GM06990 (cell line): ENCODE results near the gene PTPRM.

Experiments used
- DNase-seq: peaks from one replicate; pipeline ENCODE4 v3.0.0-alpha.2; 2011; ENCODE audit not compliant: insufficient read length; ENCODE audit errors: extremely low read depth
- H3K27me3 ChIP-seq: replicated peaks from 2 replicates; pipeline ENCODE4 v1.6.0; 2011; ENCODE audit warnings: low read length; ENCODE audit not compliant: control insufficient read depth, insufficient read depth
- H3K36me3 ChIP-seq: 2 replicates; pipeline ENCODE4 v1.5.1; 2011; ENCODE audit warnings: low read length; ENCODE audit not compliant: control insufficient read depth, insufficient read depth
- H3K4me3 ChIP-seq: replicated peaks from 2 replicates; pipeline ENCODE4 v1.5.1; 2011; ENCODE audit warnings: low read depth, mild to moderate bottlenecking, control low read depth, low read length
- CTCF ChIP-seq: IDR thresholded peaks from 2 replicates; pipeline ENCODE4 v1.5.1; 2011; ENCODE audit warnings: low read length, control low read depth, mild to moderate bottlenecking, inconsistent platforms; ENCODE audit not compliant: insufficient read depth, poor library complexity, severe bottlenecking

Gene PTPRM

DNA sequence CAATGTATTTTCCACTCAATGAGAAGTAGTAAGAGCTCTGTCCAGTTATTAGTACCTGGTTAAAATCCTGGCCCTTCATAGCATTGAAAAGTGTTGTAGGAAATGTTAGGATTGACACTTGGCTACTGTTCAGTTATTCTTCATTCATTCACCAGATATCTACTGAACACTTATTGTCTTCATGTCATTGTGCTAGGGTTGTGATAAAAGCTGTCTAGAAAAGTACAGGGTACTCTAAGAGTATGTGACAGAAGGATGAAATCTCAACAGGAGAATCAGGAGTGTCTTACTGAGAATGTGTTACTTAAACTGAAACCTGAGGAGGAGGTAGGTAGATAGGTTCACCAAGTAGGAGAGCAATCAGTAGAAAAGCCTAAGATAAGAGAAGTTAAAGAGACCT lies 530.3 kb downstream of the PTPRM start:
- no peak for TF ChIP-seq CTCF
- Histone ChIP-seq H3K27me3 (no peaks in the 10 kb centered on the region), H3K4me3 (no peak overlapping the region), H3K36me3 (no peaks in the 10 kb centered on the region)
- DNase-seq = no peak

- TF ChIP-seq CTCF = no peak
- Histone ChIP-seq H3K27me3 (no peaks in the 10 kb centered on the region), H3K4me3 (no peak overlapping the region), H3K36me3 (no peaks in the 10 kb centered on the region)
- DNase-seq = no peak
Observed at GRCh38 chr18:8097927-8098326, 530.8 kb downstream of the PTPRM start.

GRCh38 chr18:8106603-8107002 lies 539.5 kb downstream of the PTPRM start:
- H3K27me3 ChIP-seq = 0 out of 2 replicates have a peak, but pooled peaks cover 1% of the 10 kb centered on the region
- DNase-seq = no peak
- TF ChIP-seq CTCF = no peak
- H3K36me3 ChIP-seq = no peaks in the 10 kb centered on the region
- no peak overlapping the region for H3K4me3 ChIP-seq

DNA sequence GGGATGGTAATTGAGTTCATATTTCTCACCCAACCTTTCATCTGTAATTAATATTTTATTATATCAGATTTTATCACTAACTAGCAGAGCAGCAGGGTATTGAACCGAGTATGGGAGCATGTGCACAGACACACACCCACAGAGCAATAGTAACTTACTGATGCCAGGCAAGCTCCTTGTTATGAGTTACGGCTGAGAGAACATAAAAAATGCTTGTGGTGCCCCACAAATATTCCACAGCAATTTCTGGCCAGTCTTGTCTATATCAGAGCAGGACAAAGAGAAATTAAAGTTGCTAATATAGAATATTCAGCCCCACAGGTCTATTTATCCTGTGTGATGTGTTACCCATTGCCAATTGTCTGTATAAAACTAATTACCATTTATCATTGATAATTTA lies 540.3 kb downstream of the PTPRM start:
- DNase-seq = no peak
- Histone ChIP-seq H3K4me3 (no peak overlapping the region), H3K27me3 (0 out of 2 replicates have a peak, but pooled peaks cover 1% of the 10 kb centered on the region), H3K36me3 (no peaks in the 10 kb centered on the region)
- no peak for TF ChIP-seq CTCF

DNA sequence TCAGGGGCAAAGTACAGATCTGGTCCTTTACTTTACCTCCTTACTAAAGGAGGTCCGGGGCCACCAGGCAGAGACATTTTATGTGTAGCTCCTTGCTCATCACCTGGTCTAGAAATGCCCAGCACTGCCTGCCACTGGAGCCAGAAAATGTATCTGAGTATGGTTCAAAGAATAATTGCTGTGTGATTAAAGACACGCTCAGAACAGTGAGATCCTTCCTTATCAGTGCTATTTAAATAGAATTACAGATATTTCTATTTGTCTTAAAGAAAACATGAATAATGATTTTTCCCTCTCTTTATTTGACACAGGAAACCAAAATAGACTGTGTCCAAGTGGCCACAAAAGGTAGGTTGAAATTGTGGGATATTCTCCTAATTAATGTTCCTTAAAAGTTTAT lies 547.4 kb downstream of the PTPRM start:
- DNase-seq = no peak
- H3K36me3 ChIP-seq = no peaks in the 10 kb centered on the region
- TF ChIP-seq CTCF = no peak

GRCh38 chr18:8116341-8117005 lies 549.4 kb downstream of the PTPRM start:
- Histone ChIP-seq H3K36me3 (no peaks in the 10 kb centered on the region), H3K27me3 (no peaks in the 10 kb centered on the region), H3K4me3 (no peak overlapping the region)
- DNase-seq = no peak
- TF ChIP-seq CTCF = no peak

More for the DNA sequence above, 547.4 kb downstream of the PTPRM start:
- H3K4me3 ChIP-seq = no peak overlapping the region
- H3K27me3 ChIP-seq = 0 out of 2 replicates have a peak, but pooled peaks cover 1% of the 10 kb centered on the region
